ENCODE data around the gene C6orf120.

The C6orf120 gene

GRCh38 chr6:169701311-169701953 lies 494 bp upstream of the C6orf120 start:
- peaks cover 43% of the 10 kb centered on the region for H3K4me1 Mint-ChIP-seq
- H3K4me3 Mint-ChIP-seq = peak overlapping the region; percentile 93
- H3K27ac Mint-ChIP-seq = peak overlapping the region; percentile 75
- ATAC-seq = no peak
- no peaks in the 10 kb centered on the region for H3K27me3 Mint-ChIP-seq
- peaks cover 33% of the 10 kb centered on the region for H3K36me3 Mint-ChIP-seq (ENCODE audit: low read depth)
- no peaks in the 10 kb centered on the region for H3K9me3 Mint-ChIP-seq
- DNase-seq = peak; percentile 29

DNA sequence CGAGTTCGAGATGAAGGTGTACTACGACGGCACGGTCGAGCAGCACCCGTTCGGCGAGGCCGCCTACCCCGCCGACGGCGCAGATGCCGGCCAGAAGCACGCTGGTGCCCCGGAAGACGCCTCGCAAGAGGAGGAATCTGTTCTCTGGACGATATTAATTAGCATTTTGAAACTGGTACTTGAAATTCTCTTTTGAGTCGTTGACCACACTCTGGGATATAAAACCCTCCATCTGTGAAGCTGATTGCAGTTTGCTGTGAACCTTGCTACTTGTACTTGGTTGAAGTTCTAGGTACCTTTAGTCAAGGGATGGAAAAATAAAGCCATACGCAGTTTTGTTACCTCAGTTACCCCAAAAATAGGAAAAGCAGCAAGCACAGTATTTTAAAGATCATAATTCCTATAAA lies 917 bp downstream of the C6orf120 start:
- H3K36me3 Mint-ChIP-seq (ENCODE audit: low read depth) = peaks cover 31% of the 10 kb centered on the region
- H3K27me3 Mint-ChIP-seq = no peaks in the 10 kb centered on the region
- DNase-seq (no peak), ATAC-seq (peak; percentile 2)
- peak overlapping the region; percentile 93 for H3K4me3 Mint-ChIP-seq
- peak overlapping the region; percentile 92 for H3K27ac Mint-ChIP-seq
- H3K4me1 Mint-ChIP-seq = peaks cover 48% of the 10 kb centered on the region
- no peaks in the 10 kb centered on the region for H3K9me3 Mint-ChIP-seq

DNA sequence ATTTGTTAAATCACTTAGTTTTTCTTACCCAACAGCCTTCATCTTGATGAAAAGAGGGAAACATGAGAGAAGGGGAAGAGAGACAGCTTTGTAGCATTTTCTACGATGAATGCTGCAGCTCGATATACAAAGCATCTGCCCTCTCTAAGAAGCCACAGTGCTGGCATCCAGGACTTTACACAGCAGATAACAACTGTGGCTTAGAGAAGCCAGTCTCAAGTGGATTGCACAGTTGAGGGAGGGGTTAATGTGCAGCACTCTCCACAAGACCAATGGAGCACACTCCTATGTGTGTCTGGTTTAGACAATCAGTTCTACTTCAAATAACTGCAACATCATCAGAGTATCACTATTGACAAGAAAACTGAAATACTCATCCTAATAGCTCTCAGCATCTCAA lies 5.8 kb downstream of the C6orf120 start:
- Mint-ChIP-seq H3K4me3 (no peak overlapping the region), H3K9me3 (no peaks in the 10 kb centered on the region), H3K27ac (peak overlapping the region; percentile 7), H3K4me1 (peaks cover 47% of the 10 kb centered on the region), H3K36me3 (ENCODE audit: low read depth) (peaks cover 53% of the 10 kb centered on the region), H3K27me3 (no peaks in the 10 kb centered on the region)
- no peak for DNase-seq
- no peak for ATAC-seq

GRCh38 chr6:169709293-169709692 lies 7.4 kb downstream of the C6orf120 start:
- peak; percentile 25 for ATAC-seq
- Mint-ChIP-seq H3K4me1 (peaks cover 36% of the 10 kb centered on the region), H3K36me3 (ENCODE audit: low read depth) (peaks cover 48% of the 10 kb centered on the region), H3K27ac (no peak overlapping the region), H3K27me3 (no peaks in the 10 kb centered on the region), H3K4me3 (no peak overlapping the region), H3K9me3 (no peaks in the 10 kb centered on the region)
- no peak for DNase-seq

GRCh38 chr6:169710009-169710408 lies 8.1 kb downstream of the C6orf120 start:
- ATAC-seq (no peak), DNase-seq (no peak)
- peak overlapping the region; percentile 4 for H3K27ac Mint-ChIP-seq
- peaks cover 51% of the 10 kb centered on the region for H3K36me3 Mint-ChIP-seq (ENCODE audit: low read depth)
- peaks cover 33% of the 10 kb centered on the region for H3K4me1 Mint-ChIP-seq
- H3K27me3 Mint-ChIP-seq = no peaks in the 10 kb centered on the region
- H3K4me3 Mint-ChIP-seq = no peak overlapping the region
- H3K9me3 Mint-ChIP-seq = no peaks in the 10 kb centered on the region

GRCh38 chr6:169714178-169714577 lies 12.3 kb downstream of the C6orf120 start:
- no peaks in the 10 kb centered on the region for H3K27me3 Mint-ChIP-seq
- DNase-seq (no peak), ATAC-seq (peak; percentile 77)
- no peak overlapping the region for H3K4me3 Mint-ChIP-seq
- H3K36me3 Mint-ChIP-seq (ENCODE audit: low read depth) = peaks cover 60% of the 10 kb centered on the region
- H3K9me3 Mint-ChIP-seq = no peaks in the 10 kb centered on the region
- no peak overlapping the region for H3K27ac Mint-ChIP-seq
- H3K4me1 Mint-ChIP-seq = peaks cover 22% of the 10 kb centered on the region

DNA sequence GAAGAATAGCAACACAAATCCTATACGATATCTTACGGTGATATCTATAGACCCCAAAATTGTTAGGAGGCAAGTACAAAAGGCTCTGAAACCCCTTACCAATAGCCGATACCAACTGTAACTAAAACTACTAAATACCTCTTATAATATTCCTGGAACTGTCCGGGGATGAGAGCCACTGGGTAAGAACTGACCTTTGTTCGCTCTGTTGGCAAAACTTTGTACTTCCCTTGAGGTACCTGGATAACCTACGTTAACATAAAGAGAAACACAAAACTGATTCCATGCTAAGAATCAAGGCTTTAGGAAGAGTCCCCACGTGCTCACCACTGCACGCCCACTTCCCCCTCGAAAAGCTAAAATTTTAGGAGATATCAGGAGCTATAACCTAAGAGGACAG lies 12.7 kb downstream of the C6orf120 start:
- ATAC-seq (no peak), DNase-seq (no peak)
- Mint-ChIP-seq H3K36me3 (ENCODE audit: low read depth) (peaks cover 64% of the 10 kb centered on the region), H3K27me3 (no peaks in the 10 kb centered on the region), H3K4me3 (no peak overlapping the region), H3K27ac (no peak overlapping the region), H3K9me3 (no peaks in the 10 kb centered on the region), H3K4me1 (peaks cover 22% of the 10 kb centered on the region)

DNA sequence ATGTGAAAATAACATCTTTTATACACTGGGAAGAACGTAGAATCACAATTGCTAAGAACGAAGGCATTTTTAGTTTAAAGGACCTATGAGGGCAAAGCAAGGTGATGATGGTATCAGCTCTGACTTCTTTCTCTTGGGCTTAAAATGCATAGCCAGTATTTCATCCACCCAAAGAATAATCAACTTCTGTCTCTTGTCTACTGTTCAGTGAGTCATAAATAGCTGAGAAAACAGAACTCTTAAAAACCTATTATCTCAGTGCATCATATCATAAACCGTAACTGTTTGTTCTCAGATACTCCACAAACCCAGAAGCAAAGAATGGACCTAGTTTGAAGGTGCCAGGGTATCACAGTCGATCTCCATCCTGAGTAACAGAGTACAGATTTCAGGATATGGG lies 17.2 kb downstream of the C6orf120 start:
- no peak for DNase-seq
- no peak overlapping the region for H3K4me3 Mint-ChIP-seq

GRCh38 chr6:169720207-169720855 lies 18.4 kb downstream of the C6orf120 start:
- DNase-seq = no peak
- Mint-ChIP-seq H3K4me1 (peaks cover 45% of the 10 kb centered on the region), H3K9me3 (no peaks in the 10 kb centered on the region), H3K27me3 (no peaks in the 10 kb centered on the region), H3K4me3 (no peak overlapping the region), H3K27ac (peak overlapping the region; percentile 74), H3K36me3 (ENCODE audit: low read depth) (peaks cover 37% of the 10 kb centered on the region)
- ATAC-seq = no peak

More for the DNA sequence above, 17.2 kb downstream of the C6orf120 start:
- peaks cover 45% of the 10 kb centered on the region for H3K36me3 Mint-ChIP-seq (ENCODE audit: low read depth)
- H3K4me1 Mint-ChIP-seq = peaks cover 46% of the 10 kb centered on the region
- no peak for ATAC-seq
- peak overlapping the region; percentile 55 for H3K27ac Mint-ChIP-seq
- no peaks in the 10 kb centered on the region for H3K9me3 Mint-ChIP-seq
- H3K27me3 Mint-ChIP-seq = no peaks in the 10 kb centered on the region

GRCh38 chr6:169722362-169723199 lies 20.7 kb downstream of the C6orf120 start:
- Mint-ChIP-seq H3K4me3 (peak overlapping the region; percentile 96), H3K9me3 (no peaks in the 10 kb centered on the region), H3K27me3 (no peaks in the 10 kb centered on the region), H3K36me3 (ENCODE audit: low read depth) (peaks cover 26% of the 10 kb centered on the region), H3K27ac (peak overlapping the region; percentile 95), H3K4me1 (peaks cover 52% of the 10 kb centered on the region)
- DNase-seq = peak; percentile 37
- ATAC-seq = peak; percentile 34

DNA sequence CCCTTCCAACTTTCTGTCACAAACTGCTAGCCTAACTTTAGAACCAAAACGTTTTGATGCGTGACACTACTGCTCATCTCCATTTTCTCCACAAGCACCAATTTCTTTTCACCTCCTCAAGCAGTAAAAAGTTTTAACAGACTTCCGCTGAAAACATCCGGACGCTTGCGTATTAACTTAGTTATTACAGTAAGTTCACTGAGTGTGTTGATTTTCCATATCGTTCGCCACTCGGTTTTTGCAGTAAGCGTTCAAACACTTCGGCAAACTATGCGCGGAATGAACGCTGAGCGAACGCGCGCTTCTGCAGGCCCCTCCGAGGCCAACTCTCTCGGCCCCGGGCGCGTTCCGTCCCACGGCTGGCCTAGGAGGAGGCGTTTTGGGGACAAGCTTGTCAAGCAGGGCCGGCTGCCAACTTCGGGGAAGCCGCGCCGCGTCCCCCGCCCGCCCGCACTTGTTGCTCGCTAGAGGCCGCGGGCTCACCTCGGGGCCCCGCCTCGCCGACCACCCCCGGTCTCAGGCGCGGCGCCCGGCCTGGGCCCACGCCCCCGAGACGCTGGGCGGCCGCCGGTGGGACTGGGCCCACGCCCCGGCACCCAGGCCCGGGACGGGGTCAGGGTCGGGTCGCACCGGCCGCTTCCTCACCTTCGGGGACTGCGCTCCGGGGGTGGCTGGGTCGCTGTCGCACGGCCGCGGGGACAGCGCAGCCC lies 21.4 kb downstream of the C6orf120 start:
- Mint-ChIP-seq H3K27me3 (no peaks in the 10 kb centered on the region), H3K4me3 (peak overlapping the region; percentile 96), H3K36me3 (ENCODE audit: low read depth) (peaks cover 23% of the 10 kb centered on the region), H3K4me1 (peaks cover 52% of the 10 kb centered on the region), H3K27ac (peak overlapping the region; percentile 95), H3K9me3 (no peaks in the 10 kb centered on the region)
- peak; percentile 63 for DNase-seq
- ATAC-seq = peak; percentile 15

DNA sequence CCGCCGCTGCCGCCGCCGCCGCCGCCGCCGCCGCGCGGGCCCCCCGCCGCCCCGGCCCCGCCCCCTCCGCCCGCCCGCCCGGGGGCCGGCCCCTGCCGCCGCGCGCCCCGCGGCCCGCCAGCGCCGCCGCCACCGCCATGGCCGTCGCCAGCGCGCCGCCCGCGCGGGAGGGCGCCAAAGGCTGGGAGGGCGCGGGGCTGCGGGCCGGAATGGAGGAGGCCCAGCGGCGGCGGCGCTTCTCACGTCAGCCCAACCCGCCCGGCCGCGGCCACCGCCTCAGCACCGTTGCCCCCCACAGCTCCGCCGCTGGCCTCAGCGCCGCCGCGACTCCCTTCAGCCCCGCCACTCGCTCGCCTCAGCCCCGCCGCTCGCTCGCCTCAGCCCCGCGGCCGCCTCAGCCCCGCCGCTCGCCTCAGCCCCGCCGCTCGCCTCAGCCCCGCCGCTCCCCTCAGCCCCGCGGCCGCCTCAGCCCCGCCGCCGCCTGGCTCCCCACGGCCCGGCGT lies 22.1 kb downstream of the C6orf120 start:
- peaks cover 50% of the 10 kb centered on the region for H3K4me1 Mint-ChIP-seq
- H3K9me3 Mint-ChIP-seq = no peaks in the 10 kb centered on the region
- no peaks in the 10 kb centered on the region for H3K27me3 Mint-ChIP-seq
- H3K36me3 Mint-ChIP-seq (ENCODE audit: low read depth) = peaks cover 21% of the 10 kb centered on the region
- DNase-seq (peak; percentile 41), ATAC-seq (peak; percentile 26)
- peak overlapping the region; percentile 41 for H3K4me3 Mint-ChIP-seq
- no peak overlapping the region for H3K27ac Mint-ChIP-seq

DNA sequence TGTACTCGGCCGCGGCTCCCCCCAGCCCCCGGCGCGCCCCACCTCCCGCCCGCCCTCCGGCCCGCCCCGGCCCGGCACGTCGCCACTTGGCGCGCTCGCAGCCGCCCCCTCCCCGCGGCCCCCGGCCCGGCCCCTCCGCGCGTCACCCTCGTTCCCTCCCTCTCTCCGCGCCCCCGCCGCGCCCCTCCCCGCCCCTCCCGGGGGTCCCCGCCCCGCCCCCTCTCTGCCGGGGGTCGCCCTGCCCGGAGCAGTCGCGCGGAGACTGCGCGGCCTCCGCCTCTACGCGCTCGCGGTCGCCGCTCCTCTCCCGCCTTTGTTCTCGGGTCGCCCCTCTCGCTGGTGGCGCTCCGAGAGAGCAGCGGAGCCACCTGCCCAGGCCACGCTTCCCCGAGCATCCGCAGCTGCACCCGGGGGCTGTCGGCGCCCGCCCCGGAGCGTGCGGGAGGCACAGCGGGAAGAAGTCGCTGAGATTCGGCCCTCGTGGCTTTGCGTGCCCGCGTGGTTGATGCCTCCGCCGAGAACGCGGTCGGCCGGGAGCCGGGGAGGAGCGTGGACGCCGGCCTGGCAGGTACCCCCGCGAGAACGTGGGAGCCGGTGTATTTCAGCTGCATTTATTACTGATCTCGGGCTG lies 22.7 kb downstream of the C6orf120 start, which contains the start of gene PHF10:
PHF10 (minus strand) TSS at position 7 of the 631 bp plus-strand sequence. CDS start 569 bp downstream, outside the sequence.
- Mint-ChIP-seq H3K4me3 (peak within 1 kb of the TSS; percentile 96), H3K36me3 (ENCODE audit: low read depth) (peaks cover 16% of the 10 kb centered on the region), H3K27me3 (no peaks in the 10 kb centered on the region), H3K27ac (peak within 1 kb of the TSS; percentile 95), H3K9me3 (no peaks in the 10 kb centered on the region), H3K4me1 (peaks cover 44% of the 10 kb centered on the region)
- DNase-seq (peak; percentile 74), ATAC-seq (peak; percentile 53)

Measured in activated naive CD8-positive, alpha-beta T cell treated with anti-CD3 and anti-CD28 coated beads, Interleukin-2, amount 50 U/mL, for 24 hours (primary cell).